HT1080 (cell line): ENCODE measurements around the gene FSTL3. TPM values are rescaled to one million over a fixed set of nuclear protein-coding genes. Genes with fewer than 3 reads are reported as not detected.

Experiments used
- DNase-seq: peaks from one replicate; pipeline ENCODE4 v3.0.0-alpha.2; 2015; ENCODE audit warnings: low read depth
- total RNA-seq: library from RNA; depleted of rRNA; stranded (reverse); fragments of >200 nt; shearing (Covaris generic); gene quantifications from 2 replicates; pipeline ENCODE4 v1.2.3, GENCODE V29; 2014

The FSTL3 gene
- total RNA-seq, 1 experiment from 2014 or later = 19.7 TPM

- DNase-seq = no peak
These were observed 31.4 kb upstream of the FSTL3 start for GRCh38 chr19:644789-645188.

DNA sequence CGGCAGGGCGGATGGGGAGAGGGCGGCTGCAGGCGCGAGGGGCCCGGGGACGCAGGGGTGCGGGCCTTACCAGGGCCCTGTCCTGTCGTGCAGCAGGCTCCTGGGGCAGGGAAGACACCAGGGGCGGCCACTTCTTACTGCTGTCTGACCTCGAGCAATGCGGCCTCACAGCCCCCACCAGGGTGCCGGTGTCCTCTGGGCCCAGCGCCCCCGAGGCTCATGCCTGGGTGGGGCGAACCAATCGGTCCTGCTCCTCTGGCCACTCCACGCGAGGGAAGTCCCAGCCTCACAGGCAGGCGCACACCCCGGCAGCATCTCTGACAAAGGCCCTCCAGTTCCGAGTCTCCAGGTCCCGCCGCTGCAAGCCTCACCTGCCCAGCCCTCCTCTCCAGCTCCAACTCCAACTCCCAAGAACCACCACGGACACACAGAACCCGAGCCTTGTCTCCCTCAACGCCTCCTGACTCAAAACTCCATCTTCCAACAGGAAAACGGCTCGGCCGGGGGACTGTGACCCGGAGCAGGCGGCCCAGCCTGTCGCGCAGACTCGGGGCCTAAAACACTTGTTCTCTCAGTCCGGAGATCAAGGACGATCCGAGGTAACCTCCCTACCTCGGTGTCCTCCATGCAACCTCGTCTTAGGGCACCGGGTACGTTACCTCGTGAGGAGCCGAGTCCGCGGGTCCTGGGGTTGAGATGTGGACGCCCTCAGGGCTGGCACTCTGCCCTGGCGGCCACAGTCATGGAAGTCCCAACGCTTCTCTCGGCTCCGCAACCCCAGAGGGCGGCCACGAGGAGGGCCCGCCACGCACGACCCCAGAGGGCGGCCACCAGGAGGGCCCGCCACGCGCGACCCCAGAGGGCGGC lies 30.0 kb upstream of the FSTL3 start:
- DNase-seq = no peak

DNA sequence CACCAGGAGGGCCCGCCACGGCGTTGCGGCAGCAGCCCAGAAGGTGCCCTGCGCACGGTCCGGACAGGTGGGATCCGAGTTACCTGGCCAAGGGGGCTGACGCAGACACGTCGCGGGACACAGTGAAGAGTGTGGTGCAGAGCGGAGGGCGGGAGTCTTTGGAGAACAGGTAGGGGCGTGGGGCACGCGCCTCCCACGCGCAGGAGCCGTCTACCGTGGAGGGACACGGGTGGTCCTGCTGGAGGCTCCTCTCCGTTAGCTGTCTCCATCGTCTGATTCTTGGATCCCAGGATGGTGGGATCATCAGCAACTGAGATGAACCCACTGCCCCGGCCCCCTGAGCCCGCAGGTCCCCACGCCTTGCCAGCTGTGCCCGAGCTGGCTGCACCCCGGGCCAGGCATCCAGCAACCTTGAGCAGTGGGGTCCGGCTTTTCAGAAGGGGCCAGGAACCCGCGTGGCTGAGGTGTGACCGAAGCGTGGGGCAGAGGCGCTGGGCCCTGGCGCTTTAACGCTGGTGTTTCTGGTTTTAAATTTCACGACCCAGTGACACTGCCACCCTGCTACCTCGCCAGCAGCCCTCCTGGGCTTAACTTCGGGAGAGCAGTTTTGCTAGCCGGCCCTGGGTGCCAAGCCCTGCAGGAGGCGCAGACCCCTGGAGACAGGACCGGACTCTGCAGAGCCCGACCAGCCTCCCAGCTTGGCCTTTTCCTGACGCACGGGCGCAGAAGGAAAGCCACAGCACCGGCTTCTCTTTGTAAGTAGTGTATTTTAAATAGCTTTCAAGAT lies 29.2 kb upstream of the FSTL3 start:
- DNase-seq = no peak

GRCh38 chr19:647566-648284 lies 28.5 kb upstream of the FSTL3 start:
- DNase-seq = no peak

GRCh38 chr19:648305-648704 lies 27.9 kb upstream of the FSTL3 start:
- no peak for DNase-seq

DNA sequence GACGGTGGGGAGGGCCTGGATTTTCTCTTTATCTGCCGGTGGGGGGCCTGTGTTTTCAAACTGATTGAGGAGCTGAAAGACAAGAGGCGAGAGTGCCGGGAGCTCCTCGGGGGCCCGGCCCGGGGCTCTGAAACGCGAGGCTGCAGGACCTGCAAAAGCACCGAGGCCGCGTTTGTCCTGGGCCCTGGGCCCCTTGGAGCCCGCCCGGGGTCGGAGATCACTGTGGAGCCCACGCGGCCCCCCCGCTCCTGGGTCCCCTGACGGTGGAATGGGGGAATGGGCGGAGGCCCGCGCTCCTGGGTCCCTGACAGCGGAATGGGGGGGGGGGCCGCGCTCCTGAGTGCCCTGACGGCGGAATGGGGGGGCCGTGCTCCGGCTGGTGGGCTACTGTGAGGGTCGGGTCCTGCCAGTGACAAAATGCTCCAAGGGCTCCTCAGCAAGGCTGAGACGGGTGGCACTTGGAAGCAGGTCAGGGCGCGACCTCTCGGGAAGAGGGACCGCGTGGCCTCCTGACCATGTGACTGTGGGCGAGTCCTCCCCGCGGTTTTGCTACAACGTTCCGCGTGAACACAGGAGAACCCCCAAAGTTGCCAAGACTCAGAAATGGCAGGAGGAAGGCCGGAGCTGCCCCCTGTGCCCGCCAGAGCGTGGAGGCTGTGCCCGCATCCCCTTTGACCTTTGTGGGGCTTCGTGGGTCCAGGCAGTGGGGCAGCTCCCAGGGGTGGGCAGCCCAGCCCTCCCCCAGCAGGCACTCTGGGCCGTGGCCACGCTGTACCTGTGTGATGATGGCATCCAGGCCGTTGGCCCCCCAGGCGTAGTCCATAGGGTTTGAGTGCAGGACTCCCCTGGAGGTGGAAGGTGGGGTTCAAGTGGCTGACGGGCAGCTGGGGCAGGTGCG lies 27.0 kb upstream of the FSTL3 start:
- no peak for DNase-seq

GRCh38 chr19:650121-650520 lies 26.1 kb upstream of the FSTL3 start:
- DNase-seq = no peak

DNA sequence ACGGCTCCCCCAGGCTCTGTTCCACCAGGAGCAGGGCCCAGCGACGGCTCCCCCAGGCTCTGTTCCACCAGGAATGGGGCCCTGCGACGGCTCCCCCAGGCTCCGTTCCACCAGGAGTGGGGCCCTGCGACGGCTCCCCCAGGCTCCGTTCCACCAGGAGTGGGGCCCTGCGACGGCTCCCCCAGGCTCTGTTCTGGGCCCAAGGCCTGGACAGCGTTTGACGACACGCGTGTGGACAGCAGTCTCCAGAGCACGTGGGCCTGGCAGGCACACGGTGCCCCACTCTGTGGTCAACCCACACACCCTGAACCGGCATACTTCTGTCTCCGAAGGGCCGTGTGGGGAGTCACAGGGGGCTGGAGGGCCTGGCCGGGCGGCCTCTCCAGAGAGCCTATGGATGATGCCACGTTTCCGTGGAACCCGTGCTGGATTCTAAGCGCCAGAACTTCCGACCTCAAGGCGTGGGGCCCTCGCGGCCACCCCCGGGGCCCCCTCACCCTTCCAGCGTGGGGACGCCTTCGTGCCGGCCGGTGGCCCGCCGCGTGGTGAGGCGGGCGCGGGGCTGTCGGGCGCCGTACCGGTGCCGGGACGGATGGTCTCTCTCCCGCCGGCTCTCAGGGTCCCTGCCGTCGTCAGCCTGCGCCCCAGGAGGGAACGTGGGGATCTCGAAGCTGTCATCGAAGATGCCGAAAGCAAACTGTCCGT lies 24.9 kb upstream of the FSTL3 start:
- DNase-seq = no peak

DNA sequence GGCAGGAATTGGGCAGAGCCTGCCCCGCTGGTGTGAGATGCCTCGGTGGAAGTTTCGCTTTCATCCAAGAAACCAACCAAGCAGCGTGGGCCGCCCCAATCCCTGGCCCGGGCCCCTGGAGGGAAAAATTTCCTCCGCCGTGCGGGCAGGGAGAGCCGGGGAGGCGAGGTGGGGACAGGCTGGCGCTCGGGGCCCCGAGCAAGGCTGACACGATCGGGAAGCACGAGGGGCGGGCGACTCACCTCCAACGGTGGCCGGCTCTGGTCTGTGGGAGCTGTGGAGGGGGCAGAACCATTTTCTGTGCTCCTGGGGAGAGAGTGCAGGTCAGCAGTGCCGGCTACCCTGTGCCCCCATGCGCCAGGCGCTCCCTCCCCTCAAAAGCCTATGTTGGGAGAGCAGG lies 24.2 kb upstream of the FSTL3 start:
- DNase-seq = no peak

DNA sequence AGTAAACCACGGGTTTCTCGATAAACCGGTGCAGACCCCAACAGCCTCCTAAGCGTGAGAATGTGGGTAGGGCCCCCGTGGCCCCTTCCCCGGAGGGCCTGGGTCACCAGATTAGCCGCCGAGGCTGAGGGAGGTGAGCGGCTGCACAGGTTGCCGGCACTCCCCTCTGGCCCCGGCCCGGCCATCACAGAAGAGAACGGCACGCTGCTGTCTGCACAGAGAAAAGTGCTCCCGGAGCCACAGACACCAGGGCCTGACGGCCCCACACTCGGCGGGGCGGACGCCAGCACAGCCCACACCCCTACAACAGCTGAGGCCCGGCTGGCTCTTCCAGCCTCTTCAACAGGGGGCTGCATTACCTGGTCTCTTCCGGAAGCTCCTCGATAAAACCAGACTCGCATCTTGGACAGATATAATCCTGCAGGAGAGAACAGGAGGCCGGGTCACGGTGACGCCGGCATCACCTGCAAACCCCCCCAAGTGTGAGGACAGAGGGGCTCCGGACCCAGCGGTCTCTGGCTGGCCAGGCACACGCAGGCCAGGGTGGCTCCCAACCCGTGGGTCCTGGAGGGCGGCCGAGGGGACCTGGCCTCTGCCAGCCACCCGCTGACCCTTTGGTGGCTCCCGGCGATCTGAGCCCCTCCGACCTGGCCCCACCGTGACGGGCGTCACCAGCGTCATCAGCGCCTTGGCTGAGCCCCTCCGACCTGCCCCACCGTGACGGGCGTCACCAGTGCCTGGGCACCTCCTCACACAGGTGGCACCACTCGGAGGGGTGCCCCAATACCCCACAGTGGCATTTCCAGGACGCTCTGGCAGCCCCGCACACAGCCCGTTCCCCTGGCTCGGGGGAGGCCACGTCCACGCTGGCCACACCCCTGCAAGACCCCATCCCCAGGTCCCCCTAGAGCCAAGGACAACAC lies 23.5 kb upstream of the FSTL3 start:
- no peak for DNase-seq

GRCh38 chr19:653425-653824 lies 22.8 kb upstream of the FSTL3 start:
- DNase-seq = no peak

DNA sequence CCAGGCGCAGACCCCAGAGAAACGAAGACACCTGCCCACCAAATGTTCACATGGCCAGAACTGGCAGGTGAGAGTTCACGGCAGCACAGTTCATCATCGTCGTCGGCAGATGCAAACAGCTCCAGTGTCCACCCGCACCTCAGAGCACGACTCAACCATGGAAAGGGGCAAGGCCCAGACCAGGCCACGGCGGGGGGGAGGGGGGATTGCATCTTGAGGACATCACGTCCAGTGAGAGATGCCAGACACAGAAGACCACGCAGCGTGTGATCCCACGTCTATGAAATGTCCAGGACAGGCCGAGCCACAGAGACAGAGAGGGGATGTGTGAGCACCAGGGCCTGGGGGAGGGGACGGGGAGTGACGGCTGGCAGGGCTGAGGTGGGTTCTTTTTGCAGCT lies 20.5 kb upstream of the FSTL3 start:
- no peak for DNase-seq

DNA sequence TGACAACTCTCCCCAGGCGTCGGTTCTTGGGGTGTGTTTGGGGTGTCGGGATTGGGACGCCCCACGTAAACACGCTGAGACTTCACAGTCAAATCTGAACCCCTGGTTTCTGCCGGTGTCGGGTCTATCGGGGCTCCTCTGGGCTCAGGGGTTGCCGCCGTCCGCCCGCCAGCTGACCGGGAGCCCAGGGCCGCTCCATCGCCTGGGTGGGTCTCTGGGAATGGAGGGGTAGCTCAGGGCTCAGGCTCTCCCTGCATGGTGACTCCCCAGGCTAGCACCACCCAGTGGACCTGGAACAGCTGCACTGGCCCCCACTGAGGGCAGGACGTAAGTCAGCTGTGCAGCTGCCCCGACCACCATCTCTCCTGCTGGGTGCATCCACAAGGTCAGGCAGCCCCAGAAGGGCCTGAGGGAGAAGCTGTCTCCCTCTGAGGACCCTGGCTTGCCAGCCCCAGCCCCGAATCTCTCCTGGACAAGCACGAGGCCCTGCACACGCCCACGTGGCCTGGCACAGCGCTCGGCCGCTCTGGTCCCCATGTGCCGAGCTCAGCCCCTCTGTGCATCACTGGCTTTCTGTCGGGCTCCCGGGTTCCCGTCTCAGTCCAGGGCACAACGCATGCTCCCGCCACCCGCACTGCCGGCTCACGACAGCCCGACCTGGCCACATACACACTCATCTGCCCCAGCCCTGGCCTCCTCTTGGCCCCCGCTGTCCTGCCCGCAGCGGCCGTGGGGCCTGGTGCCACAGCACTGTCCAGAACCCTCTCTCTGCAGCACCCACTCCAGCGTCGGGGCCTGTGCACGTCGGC lies 19.2 kb upstream of the FSTL3 start:
- no peak for DNase-seq

DNA sequence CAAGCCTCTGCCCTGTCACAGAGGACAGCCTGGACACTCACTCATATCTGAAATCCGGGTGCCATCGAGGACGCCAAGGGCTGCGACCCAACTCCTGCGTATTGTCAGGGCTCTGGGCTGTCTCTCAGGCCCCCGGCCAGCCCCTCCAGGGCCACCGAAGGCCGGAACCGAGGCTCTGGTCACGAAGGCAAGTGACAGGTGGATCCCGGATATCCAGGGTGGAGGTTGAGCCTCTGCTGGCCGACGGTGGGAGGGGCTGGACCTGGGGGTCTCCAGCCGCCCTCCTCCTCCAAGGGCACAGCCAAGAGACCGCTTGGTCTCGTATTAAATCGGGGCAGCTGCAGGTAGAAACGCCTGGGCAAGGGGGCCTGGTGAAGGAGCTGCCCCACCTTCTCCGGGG lies 18.6 kb upstream of the FSTL3 start:
- DNase-seq = no peak

- DNase-seq = no peak
These were observed 17.9 kb upstream of the FSTL3 start for GRCh38 chr19:658059-658839.

DNA sequence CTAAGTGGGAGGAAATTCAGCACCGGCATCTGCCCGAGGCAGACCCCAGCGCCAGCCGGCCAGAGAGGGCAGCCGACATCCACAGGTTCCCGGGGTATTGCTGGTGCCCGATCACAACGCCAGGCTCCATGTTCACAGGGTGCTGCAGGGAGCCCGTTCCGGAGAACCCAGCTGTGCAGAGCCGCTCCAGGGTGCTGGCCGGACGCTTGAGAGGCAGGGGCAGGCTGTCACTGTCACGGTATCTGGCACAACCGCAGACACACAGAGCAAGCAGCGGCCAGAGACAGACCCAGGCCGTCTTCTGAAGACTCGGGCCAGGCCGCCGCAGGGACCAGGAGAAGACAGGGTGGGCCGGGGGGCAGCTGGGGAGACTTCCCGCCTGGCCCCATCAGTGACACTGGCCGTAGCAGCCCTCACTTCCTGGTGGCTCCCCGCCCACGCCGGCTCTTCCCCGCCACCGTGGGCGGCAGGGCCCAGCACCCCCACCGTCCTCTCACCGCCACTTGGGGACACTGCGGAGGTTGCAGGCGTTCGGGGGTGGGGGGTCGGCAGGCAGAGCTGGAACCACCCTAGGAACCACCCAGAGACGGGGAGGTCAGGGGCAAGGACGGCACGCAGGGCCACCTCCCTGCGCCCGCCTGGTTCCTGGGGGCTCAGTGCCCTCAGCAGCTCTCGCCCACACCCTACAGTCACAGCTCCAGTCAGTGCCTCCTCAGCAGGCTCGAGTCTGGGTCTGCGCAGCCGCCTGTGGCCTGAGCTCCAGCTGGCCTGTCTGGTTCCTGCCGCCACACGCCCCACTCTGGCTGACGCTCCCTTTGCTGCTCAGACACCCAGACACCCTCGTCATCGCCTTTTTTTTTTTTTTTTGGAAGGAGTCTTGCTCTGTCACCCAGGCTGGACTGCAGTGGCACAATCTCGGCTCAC lies 17.0 kb upstream of the FSTL3 start:
- no peak for DNase-seq
